ENCODE measurements around the gene FAM43B.

- TF ChIP-seq ZNF274 (IDR thresholded peaks at IDR 0.05; ENCODE audit: low read depth, low read length) (no peak), SUZ12 (IDR thresholded peaks at IDR 0.05; ENCODE audit: extremely low read depth, insufficient read depth, insufficient read length) (no peak)
Measured at GRCh38 chr1:20508411-20508771, 44.0 kb upstream of the FAM43B start.

Measured in NT2/D1 (cell line).